Activated T-cell treated with anti-CD3 and anti-CD28 coated beads for 24 hours (primary cell): Measurements from ENCODE around the gene FIGN.

ENCODE experiments used
- DNase-seq: peaks from one replicate; pipeline ENCODE4 v3.0.0-alpha.2; 2020; ENCODE audit warnings: low read depth

Gene FIGN

GRCh38 chr2:163611557-163611906 is 124.3 kb downstream of the FIGN start:
- DNase-seq: no peak

GRCh38 chr2:163610817-163611556 is 124.8 kb downstream of the FIGN start:
- DNase-seq: no peak

DNA sequence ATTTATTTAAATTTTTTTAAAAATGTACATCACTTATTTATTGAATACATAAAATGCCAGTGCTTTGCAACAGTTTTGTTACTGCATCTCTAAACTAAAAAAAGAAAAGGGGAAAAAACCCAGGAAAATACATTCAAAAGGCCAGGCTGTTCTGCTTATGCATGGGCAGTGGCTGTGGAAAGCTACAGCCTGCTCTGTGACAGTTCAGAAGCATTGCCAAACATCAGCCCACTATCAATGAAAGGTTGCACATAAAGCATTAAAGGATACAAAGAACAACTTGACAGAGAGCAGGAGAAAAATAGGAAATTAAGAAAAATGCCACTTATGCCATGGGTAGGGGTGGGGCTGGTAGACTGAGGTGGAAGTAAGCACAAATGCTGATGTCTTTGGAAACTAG is 128.2 kb downstream of the FIGN start:
- DNase-seq: no peak

GRCh38 chr2:163606878-163607277 is 128.9 kb downstream of the FIGN start:
- no peak for DNase-seq

GRCh38 chr2:163605779-163606178 is 130.0 kb downstream of the FIGN start:
- DNase-seq: no peak

- no peak for DNase-seq
Measured at GRCh38 chr2:163604941-163605555, 130.8 kb downstream of the FIGN start.

DNA sequence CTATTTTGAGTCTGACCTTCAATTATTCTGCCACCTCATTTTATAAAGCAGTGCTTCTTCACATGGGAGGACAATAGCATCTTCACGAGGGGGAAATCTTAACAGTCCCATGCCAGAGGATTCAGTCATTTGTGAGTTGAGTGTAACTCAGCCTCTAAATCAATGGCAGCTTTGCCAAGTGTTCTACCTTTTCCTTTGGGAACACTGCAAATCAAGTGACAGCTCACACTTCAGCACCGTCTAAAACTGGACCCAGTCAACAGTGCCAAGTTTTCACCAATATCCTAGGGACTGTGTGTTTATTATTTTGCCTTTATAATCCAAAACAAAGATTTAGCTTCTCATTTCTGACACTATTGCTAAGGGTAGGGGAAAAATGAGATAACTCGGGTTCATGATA is 133.6 kb downstream of the FIGN start:
- no peak for DNase-seq

- no peak for DNase-seq
Measured at GRCh38 chr2:163601377-163601776, 134.4 kb downstream of the FIGN start.

DNA sequence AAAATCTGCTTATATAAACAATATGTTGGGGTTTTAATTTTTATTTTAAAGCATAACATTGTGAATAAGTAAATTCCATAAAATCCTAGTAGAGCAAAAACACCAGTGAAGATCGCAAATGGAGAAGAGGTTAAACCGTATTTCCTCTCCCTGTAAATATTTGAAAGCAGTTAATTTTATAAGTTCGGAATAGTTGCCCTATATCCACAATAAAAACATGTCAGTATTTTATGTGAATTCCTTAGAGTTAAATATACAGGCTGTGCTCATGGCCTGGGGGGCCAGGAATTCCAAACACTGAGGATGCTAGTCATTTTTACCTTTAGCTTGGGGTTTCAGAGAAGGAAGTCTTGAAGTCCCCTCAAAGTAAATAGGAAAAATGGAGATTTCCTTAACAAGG is 135.0 kb downstream of the FIGN start:
- DNase-seq: no peak

GRCh38 chr2:163595028-163595427 is 140.8 kb downstream of the FIGN start:
- DNase-seq: no peak

DNA sequence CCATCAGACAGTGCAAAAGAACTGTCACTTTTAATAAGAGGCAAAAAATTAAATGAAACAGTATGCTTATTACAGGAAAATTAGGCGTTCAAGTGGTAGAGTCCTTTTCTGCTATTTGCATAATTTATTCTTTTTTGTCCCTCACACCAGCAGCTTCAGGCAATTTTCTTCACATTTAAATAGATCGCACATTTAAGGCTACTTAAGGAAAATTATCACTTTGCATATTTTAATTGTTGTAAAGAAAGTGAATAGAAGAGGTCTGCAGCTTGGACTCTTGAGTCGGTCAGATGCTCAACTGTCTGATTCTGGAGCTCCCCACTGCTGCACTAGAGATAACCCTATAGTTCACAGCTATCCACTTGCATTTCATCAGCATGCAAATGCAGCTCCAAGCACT is 141.3 kb downstream of the FIGN start:
- DNase-seq: no peak

DNA sequence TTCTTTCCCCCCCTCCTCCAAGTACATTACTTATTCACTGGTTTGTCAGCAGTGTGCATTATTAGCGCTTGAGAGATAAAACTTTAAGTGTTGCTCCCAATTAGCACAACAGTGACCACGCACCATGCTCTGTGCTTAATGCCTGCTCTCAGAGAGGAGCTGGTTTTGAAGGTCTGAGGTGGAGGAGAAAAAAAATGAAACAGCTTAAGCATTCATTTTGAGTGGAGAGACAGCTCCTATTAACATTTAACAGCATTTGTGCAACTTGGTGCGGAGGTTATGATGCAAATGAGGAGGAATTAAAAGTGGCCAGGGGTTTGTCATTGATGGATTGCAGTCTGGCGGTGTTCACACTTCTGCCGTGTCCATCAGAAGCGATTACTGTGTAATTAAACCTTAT is 141.8 kb downstream of the FIGN start:
- DNase-seq: no peak

DNA sequence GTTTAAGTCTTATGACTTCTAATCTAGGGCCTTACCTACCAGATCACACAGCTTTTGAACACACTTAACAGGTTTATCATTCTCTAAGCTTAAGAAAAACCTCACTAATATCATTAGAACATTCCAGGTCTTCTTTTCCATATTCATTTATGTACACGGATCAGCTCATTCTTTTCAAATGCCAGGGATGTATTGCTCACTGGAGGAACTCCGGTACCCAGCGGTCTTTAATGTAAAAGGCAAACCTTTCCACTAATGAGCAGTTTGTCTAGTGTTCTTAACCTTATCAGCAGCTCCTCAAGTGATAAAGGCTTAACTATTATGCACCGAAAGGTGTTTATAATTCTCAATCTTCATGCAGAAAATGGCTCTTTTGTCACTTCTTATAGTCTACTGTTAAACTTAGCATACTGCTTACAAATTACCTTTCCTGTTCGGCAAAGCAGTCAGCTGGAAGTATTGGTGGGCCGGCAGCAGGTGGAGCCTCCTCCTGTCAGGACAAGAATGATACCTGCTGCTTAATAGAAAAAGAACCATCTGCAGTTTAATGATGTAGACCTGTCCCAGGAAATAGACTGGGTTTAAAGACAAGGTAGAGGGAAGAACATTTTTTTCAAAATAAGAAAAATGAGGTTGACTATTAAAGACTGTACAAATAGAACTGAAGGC is 142.7 kb downstream of the FIGN start:
- DNase-seq: no peak

DNA sequence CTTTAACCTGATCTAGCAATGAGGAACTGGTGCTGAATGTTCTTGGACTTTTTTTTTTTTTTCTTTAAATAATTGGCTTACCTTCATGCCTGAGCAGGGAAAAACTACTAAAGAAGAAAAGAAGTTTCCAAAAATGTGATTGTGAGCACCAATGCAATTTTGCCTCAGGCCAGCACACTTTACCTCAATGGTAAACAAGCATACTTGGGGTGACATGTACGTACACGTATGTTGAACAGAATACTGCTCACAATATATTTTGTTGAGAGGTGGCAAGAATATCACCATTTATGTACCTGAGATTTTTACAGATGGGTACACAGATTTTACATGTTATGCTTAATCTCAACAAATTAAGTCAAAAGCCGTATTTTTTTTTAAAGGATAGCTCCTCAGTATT is 144.3 kb downstream of the FIGN start:
- no peak for DNase-seq

DNA sequence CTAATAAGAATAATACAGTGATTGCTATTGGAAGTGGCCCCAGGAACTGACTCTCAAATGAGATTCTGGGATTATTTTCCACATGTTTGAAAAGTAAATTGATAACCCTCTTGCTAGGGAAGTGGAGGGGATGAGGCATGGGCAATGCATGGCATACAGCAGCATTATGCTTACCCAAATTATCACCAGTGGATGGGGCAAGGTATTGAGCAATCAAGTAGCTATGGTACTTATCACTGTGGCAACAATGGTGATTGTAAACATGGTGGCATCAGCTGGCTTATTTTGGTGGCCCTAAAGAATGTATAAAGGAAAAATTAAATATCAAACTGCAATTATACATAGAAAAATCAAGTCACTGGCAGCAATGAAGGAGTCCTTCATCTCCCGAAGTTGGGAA is 155.1 kb downstream of the FIGN start:
- no peak for DNase-seq

DNA sequence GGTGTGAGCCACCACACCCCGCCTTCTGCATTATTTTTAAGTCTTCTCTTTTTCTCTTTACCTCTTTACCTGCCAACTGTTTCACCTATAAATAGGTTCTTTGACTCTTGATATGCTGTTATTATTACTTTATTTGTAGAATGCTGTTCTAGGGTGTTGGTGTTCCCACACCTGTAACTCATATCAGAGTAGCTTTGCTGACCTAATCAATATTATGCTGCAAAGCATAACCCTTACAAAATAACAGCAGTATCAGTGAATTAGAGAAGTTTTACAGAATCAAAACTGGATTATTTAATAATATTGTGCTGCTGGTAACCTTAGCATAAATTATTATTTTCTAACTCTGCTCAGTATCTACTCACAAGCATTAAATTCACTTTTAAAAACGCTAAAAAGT is 161.5 kb downstream of the FIGN start:
- DNase-seq: no peak

GRCh38 chr2:163573652-163574051 is 162.2 kb downstream of the FIGN start:
- DNase-seq: no peak

- no peak for DNase-seq
Measured at GRCh38 chr2:163572850-163573249, 163.0 kb downstream of the FIGN start.

- no peak for DNase-seq
Measured at GRCh38 chr2:163571423-163572102, 164.2 kb downstream of the FIGN start.

DNA sequence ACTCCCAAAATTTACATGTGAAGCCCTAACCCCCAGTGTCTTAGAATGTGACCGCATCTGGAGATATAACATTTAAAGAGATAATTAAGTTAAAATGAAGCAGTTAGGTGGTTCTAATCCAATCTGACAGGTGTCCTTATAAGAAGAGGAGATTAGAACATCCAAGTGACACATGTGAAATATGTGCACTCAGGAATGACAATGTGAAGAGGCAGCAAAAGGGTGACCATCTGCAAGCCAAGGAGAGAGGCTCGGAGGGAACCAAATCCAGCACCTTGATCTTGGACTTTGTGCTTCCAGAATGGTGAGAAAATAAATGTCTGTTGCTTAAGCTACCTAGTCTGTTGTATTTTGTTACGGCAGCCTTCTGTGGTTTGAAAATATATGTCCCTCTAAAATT is 165.4 kb downstream of the FIGN start:
- no peak for DNase-seq

DNA sequence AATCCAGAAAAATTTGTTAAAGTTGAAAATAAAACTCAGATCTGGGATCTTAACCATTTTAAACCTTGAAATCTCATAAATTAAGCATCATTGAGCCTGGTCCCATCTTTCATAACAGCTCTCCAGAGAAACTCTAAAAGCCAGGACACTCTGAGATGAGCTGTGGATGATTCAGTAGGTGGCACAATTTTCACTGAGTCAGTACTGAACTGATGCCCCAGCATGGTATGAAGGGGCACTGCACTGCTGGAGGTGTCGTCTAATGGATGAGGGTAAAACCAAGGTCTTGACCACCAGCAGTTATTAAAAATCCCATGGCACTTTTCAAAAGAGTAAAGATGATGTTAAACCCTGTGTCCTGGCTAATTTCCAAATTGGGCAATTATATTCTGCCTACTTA is 170.6 kb downstream of the FIGN start:
- no peak for DNase-seq

GRCh38 chr2:163564236-163564635 is 171.6 kb downstream of the FIGN start:
- no peak for DNase-seq

- no peak for DNase-seq
Measured at GRCh38 chr2:163563336-163563735, 172.5 kb downstream of the FIGN start.
